GM19324 (cell line): ENCODE results near the gene BCL7A.
"Not testable (repeated sequence)": the region's sequence is repeated elsewhere in the genome, so short reads cannot be mapped to it uniquely, and the experiment has no call there.

ENCODE experiments used
- ATAC-seq: cut with Tn5 transposase; IDR thresholded peaks from one replicate; pipeline ENCODE4 v1.9.1; 2021; ENCODE audit warnings: mild to moderate bottlenecking, moderate library complexity; ENCODE audit not compliant: unreplicated experiment, low FRiP score

The BCL7A gene

DNA sequence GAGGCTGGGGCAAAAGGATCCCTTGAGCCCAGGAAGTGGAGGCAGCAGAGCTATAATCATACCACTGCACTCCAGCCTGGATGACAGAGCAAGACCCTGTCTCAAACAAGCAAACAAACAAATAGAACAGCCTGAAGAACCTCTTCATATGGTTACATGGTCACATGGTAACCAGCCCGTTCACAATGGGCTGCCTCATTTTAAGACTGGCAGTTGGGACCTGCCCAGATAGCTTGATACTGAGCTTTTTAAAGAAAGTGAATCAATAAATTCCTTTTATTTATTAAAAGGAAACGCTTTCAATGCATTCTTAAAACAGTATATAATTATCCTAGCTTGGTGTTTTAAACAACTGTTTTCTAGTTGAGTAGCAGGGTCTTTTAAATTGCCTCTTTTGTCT, 67.4 kb downstream of the BCL7A start:
- ATAC-seq, result no peak

DNA sequence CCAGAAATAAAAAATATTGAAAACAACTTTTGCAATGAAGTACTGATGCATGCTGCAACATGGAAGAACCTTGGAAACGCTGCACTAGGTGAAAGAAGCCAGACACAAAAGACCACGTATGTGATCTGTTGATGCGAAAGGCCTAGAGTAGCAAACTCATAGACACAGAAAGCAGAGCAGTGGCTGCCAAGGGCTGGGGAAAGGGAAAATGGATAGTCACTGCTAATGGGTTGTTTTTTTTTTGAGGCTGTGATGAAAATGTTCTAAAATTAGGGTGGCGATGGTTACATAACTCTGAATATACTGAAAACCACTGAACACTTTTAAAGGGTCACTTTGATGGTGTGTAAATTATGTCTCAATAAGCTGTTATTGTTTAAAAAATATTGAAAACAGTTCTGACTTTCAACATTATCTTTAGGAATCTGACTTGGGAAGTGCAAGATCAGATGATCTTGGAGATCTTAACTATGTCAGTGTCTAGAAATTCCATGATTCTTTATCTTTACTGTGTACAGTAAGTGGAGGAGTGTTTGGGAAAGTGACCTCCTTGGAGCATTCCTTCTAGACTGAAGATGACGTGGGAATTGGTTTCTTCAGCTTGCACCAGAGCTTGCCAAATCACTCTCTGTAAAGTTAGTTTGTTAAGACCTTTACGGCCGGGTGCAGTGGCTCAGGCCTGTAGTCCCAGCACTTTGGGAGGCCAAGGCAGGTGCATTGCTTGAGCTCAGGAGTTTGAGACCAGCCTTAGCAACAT, 69.3 kb downstream of the BCL7A start:
- ATAC-seq, result no peak

DNA sequence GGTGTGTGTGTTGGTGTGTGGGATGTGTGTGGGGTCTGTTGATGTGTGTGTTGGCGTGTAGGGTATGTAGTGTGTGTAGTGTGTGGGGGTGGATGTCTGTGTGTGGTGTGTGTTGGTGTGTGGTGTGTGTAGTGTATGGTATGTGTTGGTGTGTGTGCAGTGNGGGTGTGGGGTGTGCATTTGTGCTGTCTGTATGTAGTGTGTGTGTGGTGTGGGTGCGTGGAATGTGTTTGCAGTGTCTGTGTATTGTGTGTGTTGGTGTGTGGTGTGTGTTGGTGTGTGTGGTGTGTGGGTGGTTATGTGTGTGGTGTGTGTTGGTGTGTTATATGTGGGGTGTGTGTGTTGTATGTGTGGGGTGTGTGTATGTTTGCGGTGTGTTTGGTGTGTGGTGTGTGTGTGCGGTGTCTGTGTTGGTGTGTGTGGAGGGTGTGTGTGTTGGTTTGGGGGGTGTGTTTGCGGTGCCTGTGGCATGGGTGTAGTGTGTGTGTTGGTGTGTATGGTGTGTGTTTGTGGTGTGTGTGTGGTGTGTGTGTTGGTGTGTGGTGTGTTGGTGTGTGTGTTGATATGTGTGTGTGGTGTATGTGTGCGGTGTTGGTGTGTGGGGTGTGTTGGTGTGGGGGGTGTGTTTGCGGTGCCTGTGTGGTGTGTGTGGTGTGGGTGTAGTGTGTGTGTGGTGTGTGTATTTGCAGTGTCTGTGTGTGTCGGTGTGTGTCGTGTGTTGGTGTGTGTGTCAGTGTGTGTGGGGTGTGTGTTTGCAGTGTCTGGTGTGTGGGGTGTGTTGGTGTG, 71.6 kb downstream of the BCL7A start:
- no peak for ATAC-seq

- ATAC-seq, result no peak
Observed at GRCh38 chr12:122094137-122094734, 72.6 kb downstream of the BCL7A start.

DNA sequence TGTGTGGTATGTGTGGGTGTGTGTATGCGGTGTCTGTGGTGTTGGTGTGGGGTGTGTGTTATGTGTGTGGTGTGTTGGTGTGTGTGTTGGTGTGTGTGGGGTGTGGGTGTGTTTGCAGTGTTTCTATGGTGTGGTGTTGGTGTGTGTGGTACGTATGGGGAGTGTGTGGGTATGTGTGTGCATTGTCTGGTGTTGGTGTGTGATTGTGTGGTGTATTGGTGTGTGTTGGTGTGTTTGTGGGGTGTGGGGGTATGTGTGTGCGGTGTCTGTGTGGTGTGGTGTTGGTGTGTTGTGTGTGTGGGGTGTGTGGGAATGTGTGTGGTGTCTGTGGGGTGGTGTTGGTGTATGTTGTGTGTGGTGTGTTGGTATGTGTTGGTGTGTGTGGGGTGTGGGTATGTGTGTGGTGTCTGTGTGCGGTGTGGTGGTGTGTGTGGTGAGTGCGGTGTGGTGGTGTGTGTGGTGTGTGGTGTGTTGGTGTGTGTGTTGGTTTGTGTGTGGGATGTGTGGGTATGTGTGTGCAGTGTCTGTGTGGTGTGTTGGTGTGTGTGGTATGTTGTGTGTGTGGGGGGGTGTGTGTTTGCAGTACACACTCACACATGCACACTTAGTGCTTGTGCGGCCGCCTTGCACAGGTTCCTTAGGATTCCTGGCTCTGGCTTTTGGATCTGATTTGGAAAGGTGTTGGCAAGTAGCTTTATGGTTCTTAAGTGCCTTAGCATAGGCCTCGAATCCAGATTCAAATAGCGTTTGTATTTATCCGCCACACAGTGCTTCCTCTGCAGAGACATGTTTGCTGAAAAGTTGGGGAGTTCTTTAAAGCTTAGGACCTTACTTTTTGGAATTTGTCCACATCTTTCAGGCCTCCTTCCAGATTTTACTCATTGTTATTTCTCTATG, 73.3 kb downstream of the BCL7A start:
- ATAC-seq, result no peak

DNA sequence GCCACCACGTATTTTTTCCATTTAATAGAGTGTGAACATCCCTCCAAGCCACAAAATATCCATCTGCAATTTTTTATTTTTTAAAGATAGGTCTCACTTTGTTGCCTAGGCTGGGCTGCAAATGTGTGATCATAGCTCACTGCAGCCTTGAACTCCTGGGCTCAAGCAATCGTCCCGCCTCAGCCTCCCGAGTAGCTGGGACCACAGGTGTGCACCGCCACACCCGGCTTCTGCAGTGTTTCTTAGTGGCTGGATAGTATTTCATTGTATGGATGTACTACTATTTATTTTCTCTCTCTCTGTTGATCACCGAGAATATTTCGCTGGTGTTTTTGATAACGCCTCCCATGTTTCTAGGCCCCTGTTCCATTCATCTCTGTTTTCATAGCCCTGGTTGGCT, 74.3 kb downstream of the BCL7A start:
- ATAC-seq, result no peak

DNA sequence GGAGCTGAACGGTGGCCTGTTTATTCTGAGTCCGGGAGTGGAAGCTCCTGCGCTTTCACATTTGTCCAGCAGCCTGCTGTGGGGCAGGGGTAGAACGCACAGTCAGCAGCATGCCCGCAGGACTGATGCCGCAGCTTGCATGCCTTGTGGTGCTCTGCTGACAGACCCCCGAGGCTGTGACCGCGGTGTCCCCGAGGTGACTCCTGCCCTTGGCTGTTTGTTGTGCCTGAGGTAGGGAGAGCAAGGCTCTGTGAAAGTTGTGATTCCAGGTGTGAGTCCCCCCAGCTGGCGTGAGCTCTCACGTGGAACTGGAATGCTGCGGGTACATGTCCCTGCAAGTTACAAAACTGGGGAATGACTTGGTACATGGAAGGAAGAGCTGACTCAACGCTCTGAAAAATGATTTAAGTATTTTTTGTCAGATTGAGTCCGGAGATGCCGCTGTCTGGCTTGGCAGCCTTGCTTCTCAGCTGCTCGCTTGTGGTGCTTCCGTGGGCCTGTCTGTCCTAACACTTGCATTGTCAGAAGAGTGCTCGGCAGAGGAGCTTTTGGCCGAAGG, 75.0 kb downstream of the BCL7A start:
- no peak for ATAC-seq

- no peak for ATAC-seq
Observed at GRCh38 chr12:122097584-122097926, 75.9 kb downstream of the BCL7A start.

DNA sequence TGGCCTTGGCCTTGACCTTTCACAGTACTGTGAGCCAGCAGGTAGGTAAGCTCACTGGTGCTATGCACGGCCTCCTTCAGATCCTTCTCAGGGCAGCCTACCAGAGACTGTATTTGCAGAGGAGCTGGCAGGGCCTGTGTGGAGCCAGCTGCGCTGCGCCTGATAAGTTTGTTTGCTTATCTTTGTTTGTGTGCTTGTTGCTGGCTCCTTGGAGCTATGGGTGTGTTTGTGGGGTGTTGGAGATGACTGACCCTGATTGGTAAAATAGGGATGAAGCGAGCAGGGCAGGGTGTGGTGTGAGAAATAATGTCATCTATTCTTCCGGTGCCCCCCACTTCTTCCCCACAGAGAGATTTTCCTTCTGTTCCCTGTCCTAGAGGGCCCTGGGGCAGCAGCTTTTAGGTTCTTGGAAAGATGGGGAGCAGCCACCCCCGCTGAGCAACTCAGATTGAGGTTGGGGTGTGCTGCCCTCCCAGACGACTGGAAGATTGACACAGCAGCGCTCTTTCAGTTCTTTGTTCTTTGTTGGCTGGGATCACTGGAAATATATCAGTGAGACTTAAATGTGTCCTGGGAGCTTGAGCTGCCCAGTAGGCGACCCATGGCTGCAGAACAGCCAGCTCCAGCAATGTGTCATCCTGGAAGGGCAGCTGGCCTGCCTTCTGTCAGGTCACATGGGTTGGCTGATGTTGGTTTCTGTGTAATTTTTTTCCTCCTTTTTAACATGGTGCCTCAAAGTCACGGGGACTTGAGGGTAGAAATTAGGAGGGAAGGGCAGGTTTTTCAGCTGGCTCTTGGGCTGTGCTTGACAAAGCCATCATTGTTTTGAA, 76.5 kb downstream of the BCL7A start:
- no peak for ATAC-seq

DNA sequence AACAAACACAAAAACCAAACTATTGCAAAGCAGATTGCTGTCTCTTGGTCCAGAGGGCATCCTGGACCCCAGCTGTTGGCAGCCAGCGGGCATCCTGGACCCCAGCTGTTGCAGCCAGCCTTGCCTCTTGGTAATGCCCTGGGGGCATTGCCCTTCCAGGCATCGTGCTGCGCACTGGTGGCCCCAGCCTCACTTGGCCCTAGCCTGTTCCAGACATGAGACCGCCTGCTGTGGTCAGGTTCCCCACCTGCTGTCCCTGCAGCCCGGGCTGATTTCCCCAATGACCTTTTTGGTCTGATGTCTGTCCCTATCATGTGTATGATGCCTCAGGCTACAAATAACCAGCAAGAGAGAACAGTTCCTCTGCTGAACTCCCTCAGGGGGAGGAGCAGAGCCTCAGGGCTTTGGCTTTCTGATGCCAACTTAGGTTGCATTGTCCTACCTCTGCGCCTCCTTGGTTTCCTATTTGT, 77.6 kb downstream of the BCL7A start:
- no peak for ATAC-seq

DNA sequence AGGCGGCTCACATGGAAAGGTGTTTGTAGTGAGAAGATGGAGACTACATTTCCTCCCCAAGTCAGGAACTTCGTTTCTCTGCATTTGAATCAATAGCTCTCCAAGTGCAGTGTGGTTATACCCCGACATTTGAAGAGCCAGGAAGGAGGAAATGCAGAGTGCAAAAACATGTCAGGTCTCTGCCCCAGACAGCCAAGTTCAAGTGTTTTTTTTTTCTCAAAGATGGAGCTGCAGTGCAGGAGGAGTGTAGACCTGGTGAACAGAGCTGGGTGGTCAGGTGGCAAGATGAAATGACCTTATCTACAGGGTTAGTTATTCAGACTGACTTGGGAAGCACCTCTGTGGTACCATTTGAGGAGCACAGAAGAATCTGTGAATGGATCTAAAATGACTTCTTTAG, 78.2 kb downstream of the BCL7A start:
- ATAC-seq, result no peak

GRCh38 chr12:122100568-122100967, 78.9 kb downstream of the BCL7A start:
- no peak for ATAC-seq

- ATAC-seq, result no peak
Observed at GRCh38 chr12:122102331-122102730, 80.6 kb downstream of the BCL7A start.

DNA sequence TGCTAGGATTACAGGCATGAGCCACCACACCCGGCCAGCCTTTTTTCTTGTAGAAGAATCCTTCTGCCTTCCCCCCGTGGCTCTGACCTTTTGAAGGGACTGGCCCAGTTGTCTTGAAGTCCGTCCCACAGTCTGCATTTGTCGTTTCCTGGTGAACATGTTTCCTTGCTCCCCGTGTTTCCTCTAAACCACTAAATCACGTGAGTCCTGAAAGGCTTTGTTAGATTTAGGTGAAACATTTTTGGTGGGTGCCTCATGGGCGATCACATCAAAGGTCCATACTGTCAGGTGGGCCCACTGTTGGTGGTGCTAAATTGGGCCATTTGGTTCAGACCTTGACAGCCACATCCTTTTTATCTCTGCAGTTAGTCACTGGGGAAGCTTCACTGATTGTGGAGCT, 83.2 kb downstream of the BCL7A start:
- ATAC-seq, result no peak

DNA sequence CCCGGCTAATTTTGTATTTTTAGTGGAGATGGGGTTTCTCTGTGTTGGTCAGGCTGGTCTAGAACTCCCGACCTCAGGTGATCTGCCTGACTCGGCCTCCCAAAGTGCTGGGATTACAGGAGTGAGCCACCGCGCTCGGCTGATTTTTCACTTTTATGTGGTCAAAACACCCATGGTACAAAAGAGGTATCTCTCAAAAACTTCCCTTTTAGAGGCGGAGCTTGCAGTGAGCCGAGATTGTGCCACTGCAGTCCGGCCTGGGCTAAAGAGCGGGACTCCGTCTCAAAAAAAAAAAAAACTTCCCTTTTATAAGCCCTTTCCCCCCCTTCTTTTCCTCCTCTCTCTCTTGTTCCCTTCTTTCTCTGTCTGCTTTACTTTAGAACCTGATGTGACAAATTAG, 83.8 kb downstream of the BCL7A start:
- not testable (repeated sequence) for ATAC-seq

DNA sequence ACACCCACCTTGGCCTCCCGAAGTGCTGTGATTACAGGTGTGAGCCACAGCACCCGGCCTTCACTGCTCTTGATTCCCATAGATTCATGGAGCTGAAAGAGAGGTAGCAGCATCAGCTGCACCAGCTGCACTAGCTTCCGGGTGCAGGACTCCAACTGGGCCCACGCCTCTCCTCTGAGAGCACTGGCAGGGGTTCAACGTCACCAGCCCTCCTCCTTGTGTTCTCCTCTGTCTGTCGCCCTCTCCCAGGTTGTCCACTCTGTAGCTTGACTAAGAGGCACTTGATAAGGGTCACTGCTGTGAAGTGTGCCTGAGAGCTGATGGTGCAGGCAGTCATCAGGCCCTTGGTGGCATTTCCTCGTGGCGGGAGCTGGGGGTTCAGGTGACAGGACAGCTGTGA, 85.2 kb downstream of the BCL7A start:
- no peak for ATAC-seq

DNA sequence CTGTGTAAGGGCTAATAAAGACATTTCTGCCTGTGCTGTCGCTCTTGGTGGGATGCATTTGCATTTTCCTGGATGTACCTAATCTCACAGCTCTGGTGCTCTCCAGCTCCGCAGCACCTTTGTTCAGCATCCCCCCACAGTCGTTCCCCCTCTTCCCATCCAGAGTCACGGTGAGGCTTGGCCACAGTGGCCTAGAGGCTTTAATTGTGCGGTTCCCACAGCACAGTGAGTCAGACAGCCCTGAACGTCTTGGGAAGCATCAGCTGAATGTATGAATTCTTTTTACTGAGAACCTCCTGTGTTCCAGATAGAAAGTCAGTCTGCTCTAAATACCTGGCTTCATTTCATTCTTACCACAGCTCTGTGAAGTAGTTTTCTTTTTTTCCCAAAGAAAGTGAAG, 85.6 kb downstream of the BCL7A start:
- ATAC-seq, result no peak

- ATAC-seq, result no peak
Observed at GRCh38 chr12:122111089-122111641, 89.5 kb downstream of the BCL7A start.
